Fibroblast of lung (primary cell): ENCODE measurements around the gene IL36B. TPM values are rescaled to one million over a fixed set of nuclear protein-coding genes. Genes with fewer than 3 reads are reported as not detected.

Experiments
- DNase-seq, 2 donors: peaks; one replicate each; pipeline versions ENCODE4 v3.0.0 to v3.0.0-alpha.2; 2010; ENCODE audit warnings: low read depth in 2 of 2
- H2AFZ ChIP-seq: 2 replicates; pipeline ENCODE4 v1.5.1; 2012; ENCODE audit warnings: low read length, control low read depth, inconsistent platforms
- H3K27ac ChIP-seq: 2 replicates; pipeline ENCODE4 v1.5.1; 2011; ENCODE audit warnings: low read length, control low read depth; ENCODE audit not compliant: insufficient read depth
- H3K27me3 ChIP-seq: 2 replicates; pipeline ENCODE4 v1.5.1; 2011; ENCODE audit warnings: mild to moderate bottlenecking, low read length; ENCODE audit not compliant: control insufficient read depth, insufficient read depth
- H3K36me3 ChIP-seq: 2 replicates; pipeline ENCODE4 v1.5.1; 2011; ENCODE audit warnings: low read length; ENCODE audit not compliant: control insufficient read depth, insufficient read depth
- H3K4me1 ChIP-seq: 2 replicates; pipeline ENCODE4 v1.5.1; 2011; ENCODE audit warnings: low read length; ENCODE audit not compliant: control insufficient read depth, insufficient read depth; ENCODE audit errors: extremely low read depth
- H3K4me2 ChIP-seq: 2 replicates; pipeline ENCODE4 v1.5.1; 2011; ENCODE audit warnings: low read length, control low read depth; ENCODE audit not compliant: insufficient read depth; ENCODE audit errors: extremely low read depth
- H3K4me3 ChIP-seq, 4 experiments: fragments of 200-600 bp in 1 of 4; sonication (generic) in 1 of 4; replicated peaks in 1 of 4; 2 replicates each; pipeline ENCODE4 v1.5.1; 2011 to 2016; ENCODE audit warnings: low read length in 4 of 4, low read depth in 3 of 4, mild to moderate bottlenecking in 3 of 4, control low read depth in 2 of 4, inconsistent platforms in 1 of 4, mixed read lengths in 1 of 4; ENCODE audit not compliant: insufficient read depth in 1 of 4; ENCODE audit errors: control extremely low read depth in 1 of 4
- H3K79me2 ChIP-seq: 2 replicates; pipeline ENCODE4 v1.5.1; 2012; ENCODE audit warnings: mild to moderate bottlenecking, low read length, inconsistent platforms; ENCODE audit not compliant: control insufficient read depth, insufficient read depth
- H3K9ac ChIP-seq: 2 replicates; pipeline ENCODE4 v1.5.1; 2011; ENCODE audit warnings: mild to moderate bottlenecking, low read length, control low read depth; ENCODE audit not compliant: insufficient read depth
- H3K9me3 ChIP-seq: 2 replicates; pipeline ENCODE4 v1.5.1; 2012; ENCODE audit warnings: low read depth, low read length; ENCODE audit not compliant: control insufficient read depth, insufficient read depth
- H4K20me1 ChIP-seq: 2 replicates; pipeline ENCODE4 v1.5.1; 2011; ENCODE audit warnings: low read length; ENCODE audit not compliant: control insufficient read depth, insufficient read depth; ENCODE audit errors: extremely low read depth
- CTCF ChIP-seq, 2 donors: IDR thresholded peaks in 1 of 2; conservative IDR thresholded peaks in 1 of 2; 1 replicate in 1 of 2; 2 replicates in 1 of 2; pipeline ENCODE4 v1.5.1; 2011 to 2012; ENCODE audit warnings: low read length in 2 of 2, control low read depth in 1 of 2, inconsistent platforms in 1 of 2, low read depth in 1 of 2, mild to moderate bottlenecking in 1 of 2
- EZH2 ChIP-seq: IDR thresholded peaks from 2 replicates; pipeline ENCODE4 v1.5.1; 2012; ENCODE audit warnings: low read length, control low read depth, mild to moderate bottlenecking; ENCODE audit errors: missing control alignments
- polyA plus RNA-seq, 2 donors: library from polyadenylated mRNA; depleted of rRNA in 1 of 2; stranded (reverse) in 1 of 2; unstranded in 1 of 2; fragments of >200 nt; gene quantifications; 2 replicates each; pipeline ENCODE4 v1.2.1, GENCODE V29; 2011 to 2012; ENCODE audit warnings: missing spikeins in 1 of 2
- total RNA-seq: library from RNA; depleted of rRNA; stranded (reverse); fragments of >200 nt; gene quantifications from 2 replicates; pipeline ENCODE4 v1.2.1, GENCODE V29; 2014

Gene IL36B
- total and polyA plus RNA-seq, 2 donors (not counting 1 experiment from before 2014, with no cell fraction given): not detected

- Histone ChIP-seq H3K4me1 (no peaks in the 10 kb centered on the region), H3K27ac (no peak overlapping the region), H3K36me3 (no peaks in the 10 kb centered on the region), H3K27me3 (no peaks in the 10 kb centered on the region), H3K9me3 (no peaks in the 10 kb centered on the region), H3K4me3 (no peak overlapping the region), H3K79me2 (no peaks in the 10 kb centered on the region), H4K20me1 (no peaks in the 10 kb centered on the region), H2AFZ (no peak overlapping the region), H3K4me2 (no peak overlapping the region), H3K9ac (no peak overlapping the region)
- no peak for TF ChIP-seq CTCF (conservative IDR thresholded peaks at IDR 0.05 in 1 of 2, IDR thresholded peaks at IDR 0.05 in 1 of 2; ENCODE audit: low read depth in 1 of 2, low read length in 2 of 2)
- no peak for TF ChIP-seq EZH2
- no peak for DNase-seq
These were observed 19.9 kb downstream of the IL36B start for GRCh38 chr2:113032737-113033136.

DNA sequence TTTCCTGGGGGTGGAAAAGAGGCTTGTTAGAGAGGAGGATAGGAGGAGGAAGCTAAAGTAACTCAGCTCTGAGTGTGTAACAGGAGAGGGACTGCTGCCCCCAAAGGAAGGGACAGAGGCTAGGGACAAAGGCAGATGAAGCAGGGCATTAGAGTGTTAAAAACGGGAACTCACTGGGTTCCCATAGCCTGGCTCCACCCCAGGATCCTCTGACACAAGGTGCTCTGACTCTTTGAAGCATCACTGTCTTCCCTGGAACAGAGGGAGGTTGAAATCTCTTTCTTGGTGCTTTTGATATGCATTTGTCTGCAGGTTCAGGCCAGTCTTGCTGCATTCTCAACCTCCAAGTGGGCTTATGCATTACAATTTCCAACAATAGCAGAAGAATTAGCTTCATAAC is 24.6 kb downstream of the IL36B start:
- Histone ChIP-seq H3K27ac (no peak overlapping the region), H3K9ac (no peak overlapping the region), H3K9me3 (no peaks in the 10 kb centered on the region), H3K4me3 (no peak overlapping the region), H3K4me1 (no peaks in the 10 kb centered on the region), H2AFZ (no peak overlapping the region), H4K20me1 (no peaks in the 10 kb centered on the region), H3K4me2 (no peak overlapping the region), H3K36me3 (no peaks in the 10 kb centered on the region), H3K79me2 (no peaks in the 10 kb centered on the region), H3K27me3 (peaks cover 9% of the 10 kb centered on the region)
- no peak for DNase-seq
- TF ChIP-seq CTCF (conservative IDR thresholded peaks at IDR 0.05 in 1 of 2, IDR thresholded peaks at IDR 0.05 in 1 of 2; ENCODE audit: low read depth in 1 of 2, low read length in 2 of 2) (no peak), EZH2 (no peak)

GRCh38 chr2:113027691-113028090 is 25.0 kb downstream of the IL36B start:
- Histone ChIP-seq H3K79me2 (no peaks in the 10 kb centered on the region), H3K27me3 (peaks cover 11% of the 10 kb centered on the region)

More at GRCh38 chr2:113027691-113028090, 25.0 kb downstream of the IL36B start:
- no peaks in the 10 kb centered on the region for H4K20me1 ChIP-seq
- no peak overlapping the region for H3K4me2 ChIP-seq
- no peak overlapping the region for H3K27ac ChIP-seq
- no peak overlapping the region for H2AFZ ChIP-seq
- H3K36me3 ChIP-seq: no peaks in the 10 kb centered on the region
- no peak for DNase-seq
- H3K9ac ChIP-seq: no peak overlapping the region
- no peak for TF ChIP-seq EZH2
- TF ChIP-seq CTCF (conservative IDR thresholded peaks at IDR 0.05 in 1 of 2, IDR thresholded peaks at IDR 0.05 in 1 of 2; ENCODE audit: low read depth in 1 of 2, low read length in 2 of 2): no peak
- H3K4me3 ChIP-seq: no peak overlapping the region
- H3K9me3 ChIP-seq: no peaks in the 10 kb centered on the region
- no peaks in the 10 kb centered on the region for H3K4me1 ChIP-seq
